ENCODE results near the gene MAN2B1.
"Not testable (repeated sequence)": the region's sequence is repeated elsewhere in the genome, so short reads cannot be mapped to it uniquely, and the experiment has no call there.

The MAN2B1 gene

GRCh38 chr19:12687496-12688196, 21.1 kb upstream of the MAN2B1 start, which contains the start of gene GNG14:
GNG14 (plus strand) TSS chr19:12687998; CDS start chr19:12688049, 51 bp downstream.
- DNase-seq = no peak

DNA sequence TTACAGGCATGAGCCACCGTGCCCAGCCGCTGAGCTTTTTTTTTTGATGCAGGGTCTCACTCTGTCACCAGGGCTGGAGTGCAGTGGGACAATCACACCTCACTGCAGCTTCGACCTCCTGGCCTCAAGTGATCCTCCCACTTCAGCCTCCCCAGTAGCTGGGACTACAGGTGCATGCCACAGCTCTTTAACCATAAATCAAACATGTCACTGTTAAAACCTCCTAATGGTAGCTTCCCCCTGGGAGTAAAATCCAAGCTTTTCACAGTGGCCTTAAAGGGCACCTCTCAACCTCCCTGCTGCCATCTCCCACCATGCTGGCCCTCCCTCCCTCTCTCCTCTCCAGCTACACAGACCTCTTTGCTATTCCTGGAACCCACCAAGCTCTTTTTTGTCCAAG, 19.3 kb upstream of the MAN2B1 start:
- DNase-seq = no peak

DNA sequence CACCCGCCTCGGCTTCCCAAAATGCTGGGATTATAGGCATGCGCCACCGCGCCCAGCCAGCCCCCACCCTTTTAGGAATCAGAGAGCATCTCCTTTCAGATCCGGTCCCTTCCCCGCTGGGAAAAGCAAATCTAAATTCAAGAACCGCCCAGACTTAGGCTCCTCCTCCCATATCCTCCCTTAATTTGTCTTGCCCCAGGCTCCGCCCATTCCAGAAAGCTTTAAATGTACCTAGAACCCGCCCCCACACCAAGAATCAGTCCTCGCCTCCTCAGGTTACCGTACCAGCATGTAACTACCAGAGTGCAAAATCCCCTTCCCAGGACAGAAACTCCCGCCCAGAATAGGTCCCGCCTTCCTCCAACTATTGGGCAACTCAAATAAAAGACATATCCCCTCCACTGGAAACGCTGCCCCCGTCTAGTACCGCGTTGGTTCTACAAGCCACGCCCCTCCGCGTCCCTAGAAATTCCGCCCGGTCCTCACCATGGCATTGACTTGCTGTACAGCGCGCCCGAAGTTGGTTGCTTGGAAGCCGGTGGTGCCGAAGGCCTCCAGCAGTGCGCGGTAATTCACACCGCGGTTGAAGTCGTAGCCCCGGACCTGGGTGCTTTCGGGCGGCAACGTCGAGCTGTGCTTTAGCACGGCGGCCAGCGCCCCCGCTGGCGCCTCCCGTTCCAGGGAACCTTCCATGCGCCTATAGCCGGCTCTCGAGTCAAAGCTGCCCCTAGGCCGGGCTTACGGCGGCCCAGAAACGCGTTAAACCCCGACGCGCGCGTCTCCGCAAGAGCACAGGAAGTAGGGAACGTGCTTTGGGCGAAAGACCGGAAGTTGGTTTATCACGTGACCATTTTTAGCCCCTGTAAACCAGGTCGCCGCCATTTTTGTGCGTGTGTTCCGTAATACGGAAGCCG, 14.8 kb upstream of the MAN2B1 start, which contains the start of gene DHPS:
DHPS (minus strand) TSS at position 807 of the 914 bp plus-strand sequence; CDS start at position 693, 114 bp downstream.
- peak; percentile 89 for DNase-seq

DNA sequence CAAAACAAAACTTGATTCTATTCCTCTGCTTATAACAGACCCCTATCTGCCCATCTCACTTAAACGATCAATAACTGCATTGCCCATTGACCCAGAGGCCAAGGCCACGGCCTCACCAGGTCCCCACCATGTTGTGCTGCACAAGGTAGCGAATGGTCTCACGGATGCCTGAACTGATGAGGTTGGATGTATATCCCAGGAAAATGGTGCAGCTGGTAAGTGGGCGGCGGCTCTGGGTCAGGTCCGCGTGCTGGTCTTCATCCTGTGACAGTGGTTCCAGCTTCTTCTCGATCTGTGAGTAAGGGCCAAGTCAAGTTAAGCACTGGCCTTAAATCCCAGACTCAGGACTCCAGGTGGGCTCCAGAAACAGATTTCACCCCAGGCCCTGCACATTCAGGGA, 13.5 kb upstream of the MAN2B1 start:
- no peak for DNase-seq

DNA sequence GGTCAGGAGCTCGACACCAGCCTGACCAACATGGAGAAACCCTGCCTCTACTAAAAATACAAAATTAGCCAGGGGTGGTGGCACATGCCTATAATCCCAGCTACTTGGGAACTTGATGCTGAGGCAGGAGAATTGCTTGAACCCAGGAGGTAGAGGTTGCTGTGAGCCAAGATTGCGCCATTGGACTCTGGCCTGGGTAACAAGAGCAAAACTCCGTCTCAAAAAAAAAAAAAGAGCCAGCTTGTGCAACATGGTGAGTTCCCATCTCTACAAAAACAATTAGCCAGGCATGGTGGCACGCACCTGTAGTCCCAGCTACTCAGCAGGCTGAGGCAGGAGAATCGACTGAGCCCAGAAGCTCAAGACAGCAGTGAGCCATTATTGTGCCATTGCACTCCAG, 11.5 kb upstream of the MAN2B1 start:
- not testable (repeated sequence) for DNase-seq

DNA sequence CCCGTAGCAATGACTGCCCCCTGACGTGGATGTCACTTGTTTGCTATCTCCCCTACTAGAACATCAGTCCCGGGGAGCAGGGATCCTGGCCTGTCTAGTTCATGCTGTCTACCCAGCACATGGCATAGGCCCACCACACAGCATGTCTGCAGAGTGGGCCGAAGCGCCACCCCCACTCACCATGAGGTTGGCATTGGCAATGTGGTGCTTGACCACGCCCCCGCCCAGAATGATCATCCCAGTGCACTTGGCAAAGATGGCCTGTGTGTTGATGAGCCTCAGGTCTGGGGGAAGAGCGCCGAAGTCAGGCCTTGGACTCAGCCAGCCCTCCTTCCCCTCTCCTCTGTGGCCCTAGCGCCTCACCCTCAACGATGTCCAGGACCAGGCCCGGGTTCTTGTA, 10.4 kb upstream of the MAN2B1 start:
- no peak for DNase-seq

GRCh38 chr19:12676384-12676792, 9.8 kb upstream of the MAN2B1 start:
- peak; percentile 86 for DNase-seq

GRCh38 chr19:12675940-12676339, 9.4 kb upstream of the MAN2B1 start:
- no peak for DNase-seq

GRCh38 chr19:12675399-12675798, 8.9 kb upstream of the MAN2B1 start:
- DNase-seq = no peak

DNA sequence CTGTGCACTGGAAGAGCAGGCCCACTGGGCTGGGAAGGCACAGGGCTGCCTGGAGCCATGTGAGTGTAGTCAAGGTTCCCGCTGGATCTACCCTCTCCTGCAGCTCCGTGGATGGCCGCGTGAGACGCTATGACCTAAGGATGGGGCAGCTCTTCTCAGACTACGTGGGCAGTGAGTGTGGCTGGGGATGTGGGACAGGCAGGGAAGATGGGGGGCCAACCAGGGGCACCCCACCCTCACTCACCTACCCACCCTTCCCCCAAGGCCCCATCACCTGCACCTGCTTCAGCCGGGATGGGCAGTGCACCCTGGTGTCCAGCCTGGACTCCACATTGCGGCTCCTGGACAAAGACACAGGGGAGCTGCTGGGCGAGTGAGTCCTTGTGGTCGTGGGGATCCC, 6.2 kb upstream of the MAN2B1 start:
- no peak for DNase-seq

- no peak for DNase-seq
Observed at GRCh38 chr19:12670159-12670928, 3.8 kb upstream of the MAN2B1 start.

- peak; percentile 72 for DNase-seq
Observed at GRCh38 chr19:12669270-12670158, 3.0 kb upstream of the MAN2B1 start.

DNA sequence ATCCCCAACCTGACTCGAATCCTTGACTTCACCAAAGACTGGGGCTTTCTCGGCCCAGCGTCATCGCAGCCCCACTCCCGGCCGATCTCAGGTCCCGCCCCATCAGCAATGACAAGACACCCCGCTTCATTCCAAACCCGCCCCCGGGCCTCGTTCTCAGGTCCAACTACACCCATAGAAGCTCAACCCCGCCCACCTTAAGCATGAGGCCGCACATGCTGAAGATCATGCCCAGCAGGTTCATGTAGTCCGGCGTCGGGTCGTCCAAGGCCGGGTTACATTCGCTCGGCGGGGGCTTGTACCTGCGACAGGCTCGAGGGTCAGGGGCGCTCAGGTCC, 2.4 kb upstream of the MAN2B1 start:
- peak; percentile 56 for DNase-seq

- no peak for DNase-seq
Observed at GRCh38 chr19:12668346-12668745, 1.8 kb upstream of the MAN2B1 start.

DNA sequence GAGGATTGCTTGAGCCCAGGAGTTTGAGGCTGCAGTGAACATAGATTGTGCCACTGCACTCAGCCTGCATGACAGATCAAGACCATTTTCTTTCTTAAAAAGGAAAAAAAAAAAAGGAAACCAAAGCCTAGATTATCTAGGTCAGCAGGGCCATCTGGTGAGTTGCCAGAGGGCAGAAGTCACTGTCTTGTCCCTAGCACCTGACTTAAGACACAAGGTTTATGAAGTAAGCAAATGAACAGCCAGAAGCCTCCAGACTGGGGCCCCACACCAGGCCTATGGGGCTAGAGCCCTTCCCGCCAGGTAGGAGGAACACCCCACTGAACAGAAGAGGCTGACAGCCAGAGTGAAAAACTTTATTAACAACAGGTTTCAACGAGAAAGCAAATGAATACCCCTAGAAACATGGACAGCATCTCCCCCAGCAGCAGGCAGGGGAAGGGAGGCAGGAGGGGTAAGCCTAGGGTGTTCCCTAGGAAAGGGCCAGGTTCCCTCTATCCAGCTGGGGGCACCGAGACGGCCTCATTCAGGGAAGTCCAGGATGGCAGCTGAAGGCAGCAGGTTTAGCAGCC, 1.3 kb upstream of the MAN2B1 start:
- no peak for DNase-seq

DNA sequence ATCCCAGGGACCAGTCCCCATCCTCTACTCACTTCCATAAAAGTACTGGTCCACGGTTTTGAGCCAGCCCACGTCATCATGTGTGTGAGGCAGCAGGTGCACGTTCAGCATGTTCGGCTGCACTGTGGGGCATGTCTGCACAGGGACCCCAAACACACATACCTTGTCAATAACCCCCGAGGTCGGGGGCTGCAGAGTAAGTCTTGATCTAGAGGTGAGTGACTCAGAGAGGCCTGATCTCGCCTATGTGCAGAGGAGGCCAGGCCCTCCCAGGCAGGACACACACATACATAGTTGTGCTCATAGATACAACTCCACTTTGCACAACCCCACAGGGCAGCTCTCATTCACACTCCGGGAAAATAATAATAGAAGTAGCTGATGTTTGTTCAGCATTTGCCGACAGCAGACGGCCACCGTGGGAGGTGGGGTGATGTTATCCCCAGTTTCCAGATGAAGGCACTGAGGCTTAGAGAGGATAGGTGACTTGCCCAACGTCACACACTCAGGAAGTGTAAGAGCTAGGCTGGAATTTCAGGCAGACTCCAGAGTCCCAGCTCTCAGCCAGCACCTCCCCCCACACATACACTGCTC, 774 bp downstream of the MAN2B1 start:
- DNase-seq = no peak

DNA sequence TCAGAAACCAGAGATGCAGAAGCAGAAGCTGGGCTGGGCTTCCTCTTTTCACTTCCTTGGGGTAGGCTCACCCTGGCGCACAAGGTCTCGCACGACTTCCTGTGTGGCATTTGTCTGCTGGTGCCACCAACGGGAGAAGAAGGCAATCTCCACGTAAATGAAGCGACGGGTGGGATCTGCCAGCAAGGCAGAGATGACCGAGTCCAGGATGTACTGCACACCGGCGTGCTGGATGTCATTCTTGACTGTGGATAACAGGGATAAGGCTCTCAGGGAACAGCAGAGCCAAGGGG, 1.3 kb downstream of the MAN2B1 start:
- DNase-seq = peak; percentile 53

- DNase-seq = no peak
Observed at GRCh38 chr19:12664406-12665280, 1.9 kb downstream of the MAN2B1 start.

- no peak for DNase-seq
Observed at GRCh38 chr19:12660980-12661379, 5.6 kb downstream of the MAN2B1 start.

GRCh38 chr19:12657966-12658365, 8.6 kb downstream of the MAN2B1 start:
- no peak for DNase-seq

All from activated gamma-delta T cell treated with Interleukin-2 at 50 U/mL for 16 hours (primary cell).